ENCODE results near the gene GGA1. TPM values are rescaled to one million over a fixed set of nuclear protein-coding genes. Genes with fewer than 3 reads are reported as not detected.
A peak's percentile ranks its signal among the peaks of the same experiment; 100 is the strongest.

GGA1 gene
- total and polyA plus RNA-seq, 2 donors (not counting 1 experiment from before 2014, with no cell fraction given): 137 to 154 TPM

- TF ChIP-seq CTCF (IDR thresholded peaks at IDR 0.05) (no peak), EZH2 (IDR thresholded peaks at IDR 0.05; ENCODE audit: borderline replicate concordance, insufficient read depth, low read depth, low read length, poor library complexity, severe bottlenecking) (no peak)
- no peak overlapping the region for H3K9ac ChIP-seq (ENCODE audit: low read length)
- H3K27ac ChIP-seq (ENCODE audit: low read length in 2 of 2): peak overlapping the region in 1 of 2 donors; percentile 79
- 94% methylated on average over 5 of the region's 5 CpGs for WGBS (ENCODE audit: insufficient coverage)
- CTCF ChIA-PET: interaction anchor here (0.7 to 22.4 kb wide), 7 partner anchors 9 to 255 kb away, joined by 3 to 620 read pairs (median 5); partner anchors contain the start of genes GGA1, LGALS1, NOL12 and PDXP
- Mint-ChIP-seq H3K27me3 (no peaks in the 10 kb centered on the region), H3K27ac (peak overlapping the region; percentile 95), H3K4me3 (peak overlapping the region; percentile 26), H3K4me1 (peaks cover 50% of the 10 kb centered on the region), H3K9me3 (ENCODE audit: insufficient read depth) (no peaks in the 10 kb centered on the region)
- DNase-seq (no peak), ATAC-seq (ENCODE audit: low read depth) (no peak)
- H3K4me3 ChIP-seq (ENCODE audit: control extremely low read depth in 1 of 5, extremely low read depth in 1 of 5, insufficient read depth in 1 of 5, low read depth in 2 of 5, low read length in 4 of 5): no peak overlapping the region
- peaks cover 42 to 57% of the 10 kb centered on the region in 2 donors for H3K4me1 ChIP-seq (ENCODE audit: control insufficient read depth in 2 of 2, insufficient read depth in 2 of 2, low read length in 2 of 2)
- POLR2A ChIA-PET: interaction anchor here (0.8 to 2.7 kb wide), 4 partner anchors 8 to 34 kb away, joined by 3 to 27 read pairs (median 7); no protein-coding TSS in a partner anchor
- peaks cover 33% of the 10 kb centered on the region for H3K79me2 ChIP-seq (ENCODE audit: control insufficient read depth, insufficient read depth, low read length)
- H4K20me1 ChIP-seq (ENCODE audit: control insufficient read depth, insufficient read depth, low read length, poor library complexity, severe bottlenecking): peaks cover 20% of the 10 kb centered on the region
- H3K4me2 ChIP-seq (replicated peaks; ENCODE audit: low read depth, low read length, poor library complexity, severe bottlenecking): no peak overlapping the region
- H2AFZ ChIP-seq (ENCODE audit: insufficient read depth, low read depth, low read length, poor library complexity, severe bottlenecking): no peak overlapping the region
- H3K9me3 ChIP-seq (ENCODE audit: control extremely low read depth in 1 of 3, control insufficient read depth in 2 of 3, insufficient read depth in 1 of 3, low read length in 2 of 3): no peaks in the 10 kb centered on the region
- peaks cover 0 to 47% of the 10 kb centered on the region in 2 experiments for H3K36me3 ChIP-seq (replicated peaks in 1 of 2; ENCODE audit: control extremely low read depth in 1 of 2, control insufficient read depth in 1 of 2, extremely low read depth in 1 of 2, insufficient read depth in 2 of 2, low read length in 1 of 2)
- H3K27me3 ChIP-seq (replicated peaks in 1 of 4; ENCODE audit: control extremely low read depth in 1 of 4, control insufficient read depth in 3 of 4, insufficient read depth in 4 of 4, low read length in 3 of 4): no peaks in the 10 kb centered on the region
- intact Hi-C loops (cut with micrococcal nuclease): no loop called here
Measured at GRCh38 chr22:37641561-37641949, 32.9 kb downstream of the GGA1 start.

GRCh38 chr22:37643225-37643847 lies 34.7 kb downstream of the GGA1 start:
- Mint-ChIP-seq H3K4me1 (peaks cover 35% of the 10 kb centered on the region), H3K27me3 (no peaks in the 10 kb centered on the region), H3K27ac (peak overlapping the region; percentile 87), H3K9me3 (ENCODE audit: insufficient read depth) (no peaks in the 10 kb centered on the region), H3K4me3 (peak overlapping the region; percentile 56)
- Histone ChIP-seq H4K20me1 (ENCODE audit: control insufficient read depth, insufficient read depth, low read length, poor library complexity, severe bottlenecking) (peaks cover 20% of the 10 kb centered on the region), H3K4me2 (replicated peaks; ENCODE audit: low read depth, low read length, poor library complexity, severe bottlenecking) (peak overlapping the region; percentile 49), H3K4me1 (ENCODE audit: control insufficient read depth in 2 of 2, insufficient read depth in 2 of 2, low read length in 2 of 2) (peaks cover 24 to 39% of the 10 kb centered on the region in 2 donors), H3K9me3 (ENCODE audit: control extremely low read depth in 1 of 3, control insufficient read depth in 2 of 3, insufficient read depth in 1 of 3, low read length in 2 of 3) (no peaks in the 10 kb centered on the region), H3K79me2 (ENCODE audit: control insufficient read depth, insufficient read depth, low read length) (peaks cover 44% of the 10 kb centered on the region), H3K4me3 (ENCODE audit: control extremely low read depth in 1 of 5, extremely low read depth in 1 of 5, insufficient read depth in 1 of 5, low read depth in 2 of 5, low read length in 4 of 5) (no peak overlapping the region), H3K27me3 (replicated peaks in 1 of 4; ENCODE audit: control extremely low read depth in 1 of 4, control insufficient read depth in 3 of 4, insufficient read depth in 4 of 4, low read length in 3 of 4) (no peaks in the 10 kb centered on the region), H2AFZ (ENCODE audit: insufficient read depth, low read depth, low read length, poor library complexity, severe bottlenecking) (peak overlapping the region; percentile 18), H3K27ac (ENCODE audit: low read length in 2 of 2) (no peak overlapping the region), H3K9ac (ENCODE audit: low read length) (no peak overlapping the region), H3K36me3 (replicated peaks in 1 of 2; ENCODE audit: control extremely low read depth in 1 of 2, control insufficient read depth in 1 of 2, extremely low read depth in 1 of 2, insufficient read depth in 2 of 2, low read length in 1 of 2) (peaks cover 2 to 65% of the 10 kb centered on the region in 2 experiments)
- ATAC-seq (ENCODE audit: low read depth) (peak; percentile 75), DNase-seq (peak; percentile 86)
- CTCF ChIA-PET: interaction anchor here (0.7 to 22.4 kb wide), 17 partner anchors 8 to 1262 kb away, joined by 3 to 620 read pairs (median 6); partner anchors contain the start of genes ANKRD54, GGA1, LGALS1 and NOL12
- 34% methylated on average over 9 of the region's 9 CpGs for WGBS (ENCODE audit: insufficient coverage)
- TF ChIP-seq EZH2 (IDR thresholded peaks at IDR 0.05; ENCODE audit: borderline replicate concordance, insufficient read depth, low read depth, low read length, poor library complexity, severe bottlenecking) (no peak), CTCF (IDR thresholded peaks at IDR 0.05) (peak; percentile 91)
- intact Hi-C loops (cut with micrococcal nuclease): loop anchor here (1.0 kb wide), 5 partner anchors 10 to 38 kb away; partner anchors contain the start of gene PDXP
- POLR2A ChIA-PET: interaction anchor here (0.5 to 2.7 kb wide), 13 partner anchors 10 to 1251 kb away, joined by 3 to 27 read pairs (median 5); partner anchors contain the start of genes LGALS1, NOL12 and PDXP

Data from B cell (primary cell).